ENCODE data around the gene GOLPH3L.
"Not testable (repeated sequence)": the region's sequence is repeated elsewhere in the genome, so short reads cannot be mapped to it uniquely, and the experiment has no call there.

The GOLPH3L gene

DNA sequence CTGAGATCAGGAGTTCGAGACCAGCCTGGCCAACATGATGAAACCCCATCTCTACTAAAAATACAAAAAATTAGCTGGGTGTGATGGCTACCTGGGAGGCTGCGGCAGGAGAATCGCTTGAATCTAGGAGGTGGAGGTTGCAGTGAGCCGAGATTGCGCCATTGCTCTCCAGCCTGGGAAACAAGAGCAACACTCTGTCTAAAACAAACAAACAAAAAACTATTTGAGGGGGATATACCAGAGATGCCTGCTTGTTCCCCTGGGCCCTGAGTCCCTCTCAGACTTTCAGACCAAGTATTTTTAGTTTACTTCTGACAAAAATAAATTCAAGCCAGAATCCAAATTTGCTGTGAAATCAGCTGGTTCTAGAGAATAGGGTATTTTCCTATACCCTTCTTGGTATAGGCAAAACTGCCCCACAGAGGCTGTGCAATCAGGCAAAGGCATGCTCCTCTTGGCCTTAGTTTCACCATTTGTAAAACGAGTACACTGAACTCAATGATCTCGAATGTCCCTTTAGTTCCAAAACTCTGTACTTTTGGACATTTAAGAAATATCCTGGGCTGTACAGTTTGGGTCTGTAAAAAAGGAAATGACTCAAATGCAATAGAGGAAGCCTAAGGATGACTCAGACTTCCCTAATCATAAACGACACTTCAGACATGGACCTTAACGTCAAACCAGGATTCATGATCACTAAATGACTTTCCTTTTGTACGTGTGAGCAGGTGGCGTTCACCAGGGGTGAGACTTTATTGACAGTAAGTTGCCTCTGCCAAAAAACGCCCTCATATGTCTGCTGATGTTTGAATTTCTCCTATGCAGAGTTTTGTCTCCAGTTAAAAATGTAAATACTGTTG is 83.7 kb downstream of the GOLPH3L start:
- no peak for DNase-seq

DNA sequence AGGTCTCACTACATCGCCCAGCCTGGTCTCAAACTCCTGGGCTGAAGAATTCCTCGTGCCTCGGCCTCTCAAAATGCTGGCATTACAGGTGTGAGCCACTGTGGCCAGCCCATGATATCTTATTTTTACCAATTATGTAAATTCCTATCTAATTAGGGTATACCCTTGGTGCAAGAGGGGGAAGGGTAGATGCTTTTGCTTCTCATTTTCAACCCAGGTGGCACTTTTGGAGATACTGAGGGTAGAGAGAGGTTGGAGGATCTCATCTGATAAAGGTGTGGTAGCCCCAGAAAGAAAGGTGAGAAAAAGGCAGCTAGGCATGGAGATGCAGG is 85.0 kb downstream of the GOLPH3L start:
- no peak for DNase-seq

DNA sequence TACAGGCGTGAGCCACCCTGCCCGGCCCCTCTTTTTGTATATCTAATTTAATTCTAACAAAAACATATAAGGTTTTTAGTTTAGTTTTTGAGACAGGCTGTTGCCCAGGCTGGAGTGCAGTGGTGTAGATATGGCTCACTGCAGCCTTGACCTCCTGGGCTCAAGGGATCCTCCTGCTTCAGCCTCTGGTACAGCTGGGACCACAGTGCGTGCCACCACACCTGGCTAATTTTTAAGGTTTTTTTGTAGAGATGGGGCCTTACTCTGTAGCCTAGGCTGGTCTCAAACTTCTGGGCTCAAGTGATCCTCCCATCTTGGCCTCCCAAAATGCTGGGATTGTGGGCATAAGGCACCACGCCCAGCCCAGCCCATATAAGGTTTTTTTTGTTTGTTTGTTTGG is 86.4 kb downstream of the GOLPH3L start:
- no peak for DNase-seq

DNA sequence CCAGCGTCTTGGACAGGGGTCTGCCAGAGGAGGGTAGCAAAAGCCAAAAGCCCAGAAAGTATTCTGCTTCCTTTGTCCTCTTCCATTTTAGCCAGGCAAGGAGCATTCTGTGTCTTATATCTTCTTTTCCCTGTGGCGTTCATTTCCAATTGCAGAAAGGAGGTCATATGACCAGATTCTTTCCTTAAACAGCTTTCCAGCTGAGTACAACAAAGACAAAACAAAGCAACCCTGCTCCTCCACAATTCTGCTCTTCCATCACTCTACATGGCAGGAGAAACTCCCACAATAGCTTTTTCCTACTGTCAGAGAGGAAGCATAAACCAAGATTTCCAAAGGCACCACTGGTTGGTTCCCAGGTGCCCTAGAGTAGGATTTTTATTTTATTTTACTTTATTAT is 87.2 kb downstream of the GOLPH3L start:
- no peak for DNase-seq

DNA sequence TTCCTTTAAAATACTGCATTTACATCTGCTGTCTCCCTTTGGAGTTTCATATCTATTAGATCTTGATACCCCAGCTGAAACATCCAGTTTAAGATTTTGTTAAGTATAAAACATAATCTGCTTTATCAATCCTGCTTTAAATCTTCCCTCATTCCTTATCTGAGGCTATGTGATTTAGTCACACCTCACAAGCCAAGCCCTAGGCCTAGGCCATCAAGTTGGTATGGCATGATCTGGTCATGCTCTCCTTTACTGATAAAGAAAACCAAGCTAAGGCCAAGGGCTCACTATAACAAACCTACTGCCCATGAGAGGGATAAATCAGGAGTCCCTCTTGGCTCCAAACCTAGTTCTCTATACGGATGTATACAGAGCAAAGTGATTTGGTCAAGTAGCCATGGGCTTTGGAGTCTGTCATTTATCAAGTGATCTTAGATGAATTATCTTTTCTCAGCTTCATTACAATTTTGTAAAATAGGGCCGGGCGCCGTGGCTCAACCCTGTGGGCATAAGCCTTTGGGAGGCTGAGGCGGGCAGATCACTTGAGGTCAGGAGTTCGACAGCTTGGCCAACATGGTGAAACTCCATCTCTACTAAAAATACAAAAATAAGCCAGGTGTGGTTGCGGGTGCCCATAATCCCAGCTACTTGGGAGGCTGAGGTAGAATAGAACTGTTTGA is 90.4 kb downstream of the GOLPH3L start:
- DNase-seq: no peak

DNA sequence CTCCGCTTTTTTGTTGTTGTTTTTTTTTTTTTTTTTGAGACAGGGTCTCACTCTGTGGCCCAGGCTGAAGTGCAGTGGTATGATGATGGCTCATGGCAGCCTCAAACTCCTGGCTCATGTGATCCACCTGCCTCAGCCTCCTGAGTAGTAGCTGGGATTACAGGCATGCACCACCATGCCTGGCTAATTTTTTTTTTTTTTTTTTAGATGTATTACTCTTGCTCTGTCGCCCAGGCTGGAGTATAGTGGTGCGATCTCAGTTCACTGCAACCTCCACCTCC is 91.6 kb downstream of the GOLPH3L start:
- not testable (repeated sequence) for DNase-seq

DNA sequence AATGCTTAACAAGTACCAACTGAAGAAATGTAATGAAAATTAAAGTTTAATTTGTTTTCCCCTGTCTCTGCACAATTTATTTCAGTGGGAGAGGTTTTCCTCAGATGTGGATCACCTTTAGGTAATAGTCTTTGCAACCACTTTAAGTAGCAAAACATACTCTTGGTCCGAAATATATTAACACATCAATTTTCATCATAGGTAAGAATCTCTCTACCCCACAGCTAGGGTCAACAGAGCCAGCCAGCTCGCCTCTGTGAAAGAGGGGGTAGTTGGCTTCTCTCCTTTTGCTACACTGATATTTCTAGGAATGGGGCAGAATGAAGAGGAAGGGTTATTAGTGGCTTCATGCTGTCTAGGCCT is 92.7 kb downstream of the GOLPH3L start:
- no peak for DNase-seq

DNA sequence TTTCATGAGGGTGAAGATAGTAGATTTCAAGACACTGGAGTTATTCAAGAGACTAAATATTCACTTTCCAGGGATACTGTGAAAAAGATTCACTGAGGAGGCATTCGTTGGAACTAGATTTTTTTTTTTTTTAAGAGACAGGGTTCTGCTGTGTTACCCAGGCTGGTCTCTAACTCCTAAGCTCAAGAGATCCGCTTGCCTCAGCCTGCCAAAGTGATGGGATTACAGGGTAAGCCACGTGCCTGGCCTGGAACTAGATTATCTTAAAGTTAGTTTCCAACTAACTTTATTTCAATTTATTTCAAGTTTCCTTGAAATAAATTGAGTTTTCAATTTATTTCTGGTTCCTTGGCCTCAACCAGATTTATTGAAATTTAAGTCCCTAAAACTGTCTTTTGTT is 93.2 kb downstream of the GOLPH3L start:
- DNase-seq: no peak

DNA sequence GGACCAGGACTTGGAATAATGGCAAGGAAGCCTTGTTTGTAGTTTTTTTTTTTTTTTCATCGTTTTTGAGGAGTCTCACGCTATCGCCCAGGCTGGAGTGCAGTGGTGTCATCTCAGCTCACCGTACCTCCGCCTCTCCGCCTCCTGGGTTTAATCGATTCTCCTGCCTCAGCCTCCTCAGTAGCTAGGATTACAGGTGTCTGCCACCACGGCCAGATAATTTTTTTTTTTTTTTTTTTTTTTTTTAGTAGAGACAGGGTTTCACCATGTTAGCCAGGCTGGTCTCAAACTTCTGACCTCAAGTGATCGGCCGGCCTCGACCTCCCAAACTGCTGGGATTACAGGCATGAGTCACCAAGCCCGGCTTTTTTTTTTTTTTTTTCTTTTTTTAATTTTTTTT is 94.6 kb downstream of the GOLPH3L start:
- DNase-seq: not testable (repeated sequence)

DNA sequence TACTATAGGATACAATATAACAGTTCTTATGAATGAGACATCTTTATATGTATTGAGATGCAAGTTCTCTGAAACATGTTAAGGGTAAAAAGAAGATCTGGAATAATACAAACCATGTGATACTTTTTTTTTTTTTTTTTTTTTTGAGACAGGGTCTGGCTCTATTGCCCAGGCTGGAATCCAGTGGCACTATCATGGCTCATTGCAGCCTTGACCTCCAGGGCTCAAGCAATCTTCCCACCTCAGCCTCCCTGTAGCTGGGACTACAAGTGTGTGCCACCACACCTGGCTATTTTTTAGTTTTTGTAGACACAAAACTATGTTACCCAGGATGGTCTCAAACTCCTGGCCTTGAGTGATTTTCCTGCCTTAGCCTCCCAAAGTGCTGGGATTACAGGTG is 95.4 kb downstream of the GOLPH3L start:
- no peak for DNase-seq

DNA sequence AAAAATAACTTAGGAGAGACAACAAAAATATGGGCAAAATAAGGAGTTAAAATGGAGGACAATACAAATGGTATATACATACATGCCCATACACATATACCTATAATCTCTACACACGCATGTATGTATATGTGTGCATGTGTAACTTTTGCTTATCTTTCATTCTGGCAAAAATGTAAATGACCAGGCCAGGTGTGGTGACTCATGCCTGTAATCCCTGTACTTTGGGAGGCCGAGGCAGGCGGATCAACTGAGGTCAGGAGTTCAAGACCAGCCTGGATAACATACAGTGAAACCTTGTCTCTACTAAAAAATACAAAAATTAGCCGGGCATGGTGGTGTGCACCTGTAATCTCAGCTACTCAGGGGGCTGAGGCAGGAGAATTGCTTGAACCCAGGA is 98.6 kb downstream of the GOLPH3L start:
- DNase-seq: not testable (repeated sequence)

DNA sequence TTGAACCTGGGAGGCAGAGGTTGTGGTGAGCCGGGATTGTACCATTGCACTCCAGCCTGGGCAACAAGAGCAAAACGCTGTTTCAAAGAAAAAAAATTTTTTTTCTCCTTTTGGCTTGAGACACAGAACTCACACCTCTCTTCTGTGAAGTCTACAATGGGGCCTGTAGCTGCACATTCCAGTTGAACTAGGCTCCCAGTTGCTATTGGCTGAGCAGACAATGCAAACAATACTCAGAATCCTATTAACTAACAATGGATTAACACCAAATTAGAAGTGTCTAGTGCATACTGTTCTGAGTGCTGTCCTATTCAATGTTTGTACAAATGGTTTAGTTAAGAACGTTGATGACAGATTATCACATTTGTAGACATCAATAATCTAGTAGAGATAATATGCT is 100.0 kb downstream of the GOLPH3L start:
- DNase-seq: no peak

Data from left hindlimb (tissue), 1 donor.